GM10248 (cell line): ENCODE data around the gene PASK.

Experiments
- CTCF ChIA-PET: fragments of 300-600 bp; sonication (Branson Sonifier 250); formaldehyde crosslinking; extraction: SDS; loops from one replicate; lab custom pipeline; 2021; ENCODE audit warnings: antibody characterized with exemption; lab: Yijun Ruan, JAX
- POLR2A ChIA-PET: fragments of 350-650 bp; sonication (Branson Sonifier 250); formaldehyde crosslinking; extraction: SDS; loops from one replicate; lab custom pipeline; 2020; ENCODE audit warnings: antibody characterized with exemption; lab: Yijun Ruan, JAX
- DNase-seq: peaks from one replicate; pipeline ENCODE4 v3.0.0; 2012; ENCODE audit errors: extremely low spot score
- CTCF ChIP-seq: IDR thresholded peaks from 2 replicates; pipeline ENCODE4 v1.5.1; 2012; ENCODE audit warnings: mild to moderate bottlenecking, low read depth; ENCODE audit errors: extremely low read depth, missing control alignments, control extremely low read depth

Gene PASK

GRCh38 chr2:241137276-241138190 is 11.7 kb downstream of the PASK start:
- no peak for TF ChIP-seq CTCF
- POLR2A ChIA-PET = interaction anchor here (1.4 kb wide), 1 partner anchor 13 kb away, joined by 3 read pairs; the partner anchor contains the start of gene PPP1R7
- CTCF ChIA-PET = interaction anchor here (1.1 to 2.4 kb wide), 4 partner anchors 13 to 59 kb away, joined by 3 to 14 read pairs (median 4); partner anchors contain the start of genes PASK and PPP1R7
- DNase-seq = no peak

- no peak for TF ChIP-seq CTCF
- ChIA-PET CTCF (interaction anchor here (1.1 to 2.4 kb wide), 4 partner anchors 9 to 22 kb away, joined by 3 to 14 read pairs (median 4); partner anchors contain the start of genes PASK and PPP1R7), POLR2A (interaction anchor here (1.4 kb wide), 1 partner anchor 14 kb away, joined by 3 read pairs; the partner anchor contains the start of gene PPP1R7)
- DNase-seq = no peak
Observed at GRCh38 chr2:241136661-241137260, 12.5 kb downstream of the PASK start.

- ChIA-PET CTCF (interaction anchor here (1.4 to 2.4 kb wide), 4 partner anchors 9 to 14 kb away, joined by 3 to 14 read pairs (median 6); partner anchors contain the start of genes PASK and PPP1R7), POLR2A (interaction anchor here (0.6 to 1.4 kb wide), 2 partner anchors 14 to 58 kb away, joined by 3 to 4 read pairs; partner anchors contain the start of gene PPP1R7)
- TF ChIP-seq CTCF = no peak
- DNase-seq = no peak
Observed at GRCh38 chr2:241136191-241136590, 13.1 kb downstream of the PASK start.

- no peak for TF ChIP-seq CTCF
- CTCF ChIA-PET = interaction anchor here (1.4 to 2.4 kb wide), 4 partner anchors 10 to 18 kb away, joined by 3 to 14 read pairs (median 6); partner anchors contain the start of genes PASK and PPP1R7
- DNase-seq = no peak
- POLR2A ChIA-PET = interaction anchor here (0.6 to 1.4 kb wide), 3 partner anchors 13 to 57 kb away, joined by 3 to 6 read pairs (median 4); partner anchors contain the start of gene PPP1R7
Observed at GRCh38 chr2:241135737-241136136, 13.5 kb downstream of the PASK start.

- CTCF ChIA-PET = interaction anchor here (0.8 to 1.9 kb wide), 3 partner anchors 10 to 17 kb away, joined by 3 to 6 read pairs (median 3); no protein-coding TSS in a partner anchor
- no peak for DNase-seq
- TF ChIP-seq CTCF = no peak
- POLR2A ChIA-PET = interaction anchor here (0.6 kb wide), 1 partner anchor 30 kb away, joined by 3 read pairs; no protein-coding TSS in a partner anchor
Observed at GRCh38 chr2:241134711-241135110, 14.6 kb downstream of the PASK start.

- POLR2A ChIA-PET = no interaction called here
- CTCF ChIA-PET = no interaction called here
- DNase-seq = no peak
- TF ChIP-seq CTCF = no peak
Observed at GRCh38 chr2:241133436-241133820, 15.8 kb downstream of the PASK start.
